GM19328 (cell line): Measurements from ENCODE around the gene TACSTD2.
"Not testable (repeated sequence)": the region's sequence is repeated elsewhere in the genome, so short reads cannot be mapped to it uniquely, and the experiment has no call there.

Source experiments
- ATAC-seq: cut with Tn5 transposase; IDR thresholded peaks from one replicate; pipeline ENCODE4 v1.9.1; 2021; ENCODE audit warnings: mild to moderate bottlenecking, moderate library complexity; ENCODE audit not compliant: unreplicated experiment

TACSTD2 gene

GRCh38 chr1:58588396-58588795 lies 11.3 kb upstream of the TACSTD2 start:
- no peak for ATAC-seq

- ATAC-seq: no peak
These were observed 10.6 kb upstream of the TACSTD2 start for GRCh38 chr1:58587667-58588066.

- no peak for ATAC-seq
These were observed 9.2 kb upstream of the TACSTD2 start for GRCh38 chr1:58586271-58586670.

GRCh38 chr1:58585581-58586151 lies 8.6 kb upstream of the TACSTD2 start:
- no peak for ATAC-seq

- ATAC-seq: no peak
These were observed 8.1 kb upstream of the TACSTD2 start for GRCh38 chr1:58585166-58585565.

- ATAC-seq: no peak
These were observed 7.2 kb upstream of the TACSTD2 start for GRCh38 chr1:58584082-58584895.

- ATAC-seq: no peak
These were observed 6.4 kb upstream of the TACSTD2 start for GRCh38 chr1:58583496-58583895.

- ATAC-seq: not testable (repeated sequence)
These were observed 5.1 kb upstream of the TACSTD2 start for GRCh38 chr1:58582143-58582542.

GRCh38 chr1:58581641-58582040 lies 4.6 kb upstream of the TACSTD2 start:
- ATAC-seq: no peak

- no peak for ATAC-seq
These were observed 3.1 kb upstream of the TACSTD2 start for GRCh38 chr1:58580186-58580585.

- no peak for ATAC-seq
These were observed 590 bp upstream of the TACSTD2 start for GRCh38 chr1:58577654-58578030.

GRCh38 chr1:58576325-58576726 lies 726 bp downstream of the TACSTD2 start:
- no peak for ATAC-seq

- ATAC-seq: no peak
These were observed 1.3 kb downstream of the TACSTD2 start for GRCh38 chr1:58575551-58576324.

- no peak for ATAC-seq
These were observed 2.2 kb downstream of the TACSTD2 start for GRCh38 chr1:58574816-58575215.

GRCh38 chr1:58573705-58574591 lies 3.1 kb downstream of the TACSTD2 start:
- peak; percentile 95 for ATAC-seq

GRCh38 chr1:58573138-58573537 lies 3.9 kb downstream of the TACSTD2 start:
- ATAC-seq: no peak

- no peak for ATAC-seq
These were observed 4.4 kb downstream of the TACSTD2 start for GRCh38 chr1:58572690-58573089.

GRCh38 chr1:58571616-58572015 lies 5.4 kb downstream of the TACSTD2 start:
- no peak for ATAC-seq

GRCh38 chr1:58570817-58571216 lies 6.2 kb downstream of the TACSTD2 start:
- no peak for ATAC-seq

GRCh38 chr1:58570094-58570493 lies 7.0 kb downstream of the TACSTD2 start:
- no peak for ATAC-seq

GRCh38 chr1:58568911-58569310 lies 8.1 kb downstream of the TACSTD2 start:
- no peak for ATAC-seq
